Stimulated activated CD8-positive, alpha-beta memory T cell treated with anti-CD3 and anti-CD28 coated beads, Interleukin-12 subunit alpha, Interleukin-12 subunit beta, amount 100 ng/mL, for 24 hours (primary cell): ENCODE data around the gene SLCO3A1.

Experiments
- DNase-seq: peaks from one replicate; pipeline ENCODE4 v3.0.0-alpha.2; 2020; ENCODE audit errors: extremely low read depth

The SLCO3A1 gene

DNA sequence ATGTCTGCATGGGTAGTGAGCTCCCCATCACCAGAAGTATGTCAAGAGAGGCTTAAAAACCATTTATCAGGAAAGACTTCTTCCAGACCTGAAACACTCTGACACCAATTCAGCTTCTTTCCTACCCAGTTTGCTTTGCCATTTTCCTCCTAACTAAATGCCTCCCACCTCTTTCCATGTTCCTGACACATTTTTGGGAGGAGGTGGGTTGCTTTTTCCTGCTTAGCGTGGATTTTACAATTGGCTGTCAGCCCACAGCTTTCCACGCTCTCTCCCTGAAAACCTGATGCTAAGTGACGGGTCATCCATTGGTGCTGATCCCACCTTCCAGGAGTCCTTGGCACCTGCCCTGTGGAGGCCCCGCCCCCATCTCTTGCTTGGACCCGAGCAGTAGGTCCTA is 275.3 kb downstream of the SLCO3A1 start:
- DNase-seq, result no peak

DNA sequence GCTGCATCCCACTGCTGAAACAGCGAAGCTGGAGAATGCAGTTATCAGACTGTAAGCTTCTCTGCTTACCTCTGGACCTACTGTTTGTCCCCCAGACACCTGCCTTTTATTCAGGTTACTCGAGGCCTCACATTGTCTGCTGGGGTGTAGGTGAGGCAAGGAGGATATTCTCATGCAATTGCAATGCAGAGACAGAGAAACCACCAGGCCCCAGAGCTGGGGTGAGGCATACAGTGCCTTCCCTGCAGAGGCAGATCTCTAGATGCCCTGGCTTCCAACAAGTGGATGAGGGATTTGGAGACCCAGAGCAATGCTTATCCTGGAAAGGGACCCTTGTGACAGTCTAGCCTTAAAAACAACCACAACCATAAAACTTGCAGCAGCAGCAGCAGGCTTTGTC is 276.7 kb downstream of the SLCO3A1 start:
- DNase-seq, result no peak

DNA sequence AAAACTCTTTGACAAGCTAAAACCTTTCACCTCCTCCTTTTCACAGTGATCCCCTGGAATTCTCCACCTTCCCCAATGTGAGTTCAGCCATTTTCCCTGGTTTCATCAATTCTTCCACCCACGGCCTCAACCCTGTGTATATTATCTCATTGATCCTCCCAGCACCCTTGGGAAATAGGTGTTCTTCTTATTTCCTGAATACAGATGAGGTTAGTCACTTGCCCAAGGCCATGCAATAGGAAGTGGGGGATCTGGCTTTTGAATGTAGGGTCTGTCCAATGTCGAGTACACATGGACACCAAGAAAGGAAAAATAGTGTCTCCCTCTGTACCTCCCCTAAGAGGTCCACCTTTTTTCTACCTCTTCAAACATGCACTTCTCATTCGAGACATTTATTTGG is 277.4 kb downstream of the SLCO3A1 start:
- no peak for DNase-seq

DNA sequence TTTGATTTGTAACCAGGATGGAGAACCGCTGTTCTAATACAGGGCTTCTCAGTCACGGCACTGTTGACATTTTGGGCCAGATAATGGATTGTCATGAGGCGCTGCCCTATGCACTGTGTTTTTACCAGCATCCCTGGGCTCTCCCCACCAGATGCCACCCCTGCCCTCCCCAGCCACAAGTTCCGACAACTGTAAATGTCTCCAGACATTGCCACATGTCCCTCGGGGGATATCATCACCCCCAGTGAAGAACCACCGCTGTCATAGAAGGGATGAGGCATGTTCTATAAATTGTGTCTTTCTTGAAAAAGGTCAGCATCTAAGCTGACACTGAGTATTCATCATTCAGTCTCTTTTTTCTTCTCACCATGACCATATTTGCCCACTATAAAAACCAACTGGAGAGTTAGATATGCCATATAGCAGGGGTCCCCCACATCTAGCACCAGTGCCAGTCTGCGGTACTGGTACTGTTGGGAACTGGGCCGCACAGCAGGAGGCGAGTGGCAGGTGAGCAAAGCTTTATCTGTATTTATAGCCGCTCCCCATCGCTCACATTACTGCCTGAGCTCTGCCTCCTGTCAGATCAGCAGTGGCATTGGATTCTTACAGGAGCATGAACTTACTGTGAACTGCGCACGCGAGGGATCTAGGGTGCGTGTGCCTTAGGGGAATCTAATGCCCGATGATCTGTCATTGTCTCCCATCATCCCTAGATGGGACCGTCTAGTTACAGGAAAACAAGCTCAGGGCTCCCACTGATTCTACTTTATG is 279.7 kb downstream of the SLCO3A1 start:
- no peak for DNase-seq

DNA sequence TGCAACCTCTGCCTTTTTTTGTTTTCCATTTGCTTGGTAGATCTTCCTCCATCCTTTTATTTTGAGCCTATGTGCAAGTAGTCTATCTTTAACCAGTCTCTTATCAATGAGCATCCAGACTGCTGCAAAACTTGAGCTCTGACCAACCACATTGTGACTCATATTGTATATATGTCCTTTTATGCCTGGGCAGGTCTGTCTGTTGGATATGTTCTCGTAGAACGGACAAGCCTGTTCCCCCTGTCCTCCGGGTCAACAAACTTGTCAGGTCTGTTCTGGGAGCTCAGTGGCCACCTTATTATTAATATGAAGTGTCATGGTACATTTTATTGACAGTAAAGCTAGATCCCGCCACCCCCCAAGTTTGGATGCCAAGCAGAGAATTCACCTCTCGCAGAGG is 287.3 kb downstream of the SLCO3A1 start:
- DNase-seq, result no peak

DNA sequence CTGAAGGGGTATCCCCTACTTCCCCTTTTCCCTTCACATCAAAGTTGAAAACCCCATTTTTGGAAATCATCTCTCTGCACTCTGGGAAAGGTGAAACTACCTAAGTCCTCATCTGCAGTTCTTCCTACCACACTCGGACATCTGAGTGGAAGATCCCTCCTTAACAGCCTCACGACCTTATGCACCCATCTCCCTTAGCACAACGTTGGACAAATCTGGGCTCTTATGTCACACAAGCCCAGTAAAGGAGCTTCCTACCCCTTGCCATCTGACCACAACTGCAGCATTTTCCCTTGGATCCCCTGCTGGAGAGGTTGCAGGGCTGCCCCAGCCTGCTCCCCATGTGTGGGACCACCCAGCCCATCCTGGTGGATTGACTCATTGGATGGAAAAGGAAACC is 288.1 kb downstream of the SLCO3A1 start:
- DNase-seq, result no peak

GRCh38 chr15:92142242-92143232 is 289.0 kb downstream of the SLCO3A1 start:
- DNase-seq, result no peak

- DNase-seq, result no peak
These were observed 290.3 kb downstream of the SLCO3A1 start for GRCh38 chr15:92143765-92144164.

DNA sequence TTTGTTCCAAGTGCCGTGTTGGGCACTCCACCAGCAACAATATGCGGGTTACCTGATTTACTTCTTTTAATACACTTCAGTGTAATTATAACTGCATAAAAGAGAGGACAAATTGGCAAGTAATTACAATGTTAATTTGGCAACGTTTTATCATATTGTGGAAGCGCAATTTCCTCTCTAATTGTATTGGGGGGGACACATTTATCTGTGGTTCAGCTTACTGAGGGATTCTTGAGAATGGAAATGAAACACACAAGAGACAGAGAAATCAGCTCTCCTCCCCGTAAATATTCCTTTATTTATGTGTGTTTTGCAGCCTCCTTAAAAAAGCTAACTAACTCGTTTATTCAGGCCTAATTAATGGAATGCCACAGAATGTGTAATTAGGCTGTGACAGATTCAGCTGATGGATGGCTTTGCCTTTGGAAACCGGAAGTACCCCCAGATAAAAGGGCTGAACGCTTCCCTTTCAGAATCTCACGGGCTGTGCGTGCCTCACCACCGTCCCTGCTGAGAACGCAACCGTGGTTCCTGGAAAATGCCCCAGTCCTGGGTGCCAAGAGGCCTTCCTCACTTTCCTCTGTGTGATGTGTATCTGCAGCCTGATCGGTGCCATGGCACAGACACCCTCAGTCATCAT is 293.1 kb downstream of the SLCO3A1 start:
- DNase-seq, result no peak

DNA sequence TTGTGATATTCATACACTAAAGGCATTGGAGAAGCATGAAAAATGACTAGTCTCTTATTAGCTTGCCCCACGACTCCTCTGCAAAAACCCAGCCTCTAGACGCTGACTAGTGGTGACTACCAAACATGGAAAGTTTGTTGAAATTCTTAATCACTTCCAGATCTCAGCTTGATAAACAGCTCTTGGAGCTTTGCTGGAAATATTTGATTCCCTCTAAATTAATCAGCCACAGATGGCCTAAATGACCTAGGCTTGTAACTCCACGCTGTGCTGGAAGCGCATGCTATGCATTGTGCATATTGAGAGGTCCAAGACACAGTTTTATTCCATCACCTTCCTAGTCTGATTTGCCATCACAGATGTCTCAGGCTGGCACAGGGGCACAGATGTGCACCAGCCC is 295.5 kb downstream of the SLCO3A1 start:
- no peak for DNase-seq

DNA sequence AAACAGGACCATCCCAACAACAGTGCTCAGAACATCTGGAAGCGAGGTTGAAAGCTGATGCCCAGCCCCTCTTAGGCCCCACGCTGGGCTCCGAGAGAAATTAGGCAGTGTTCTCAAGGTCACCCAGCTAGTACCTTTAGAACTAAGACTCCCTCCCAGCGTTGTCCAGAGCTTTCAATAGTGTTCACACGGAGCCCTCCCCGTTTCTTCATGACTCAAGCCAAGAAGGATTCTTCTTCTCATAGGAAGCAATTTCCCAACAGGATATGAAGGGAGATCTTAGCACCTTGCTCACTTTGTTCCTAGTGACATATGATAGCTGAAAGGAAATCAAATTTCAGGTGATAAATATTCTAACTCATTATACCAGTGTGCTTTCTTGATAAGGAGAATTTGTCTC is 296.0 kb downstream of the SLCO3A1 start:
- no peak for DNase-seq

DNA sequence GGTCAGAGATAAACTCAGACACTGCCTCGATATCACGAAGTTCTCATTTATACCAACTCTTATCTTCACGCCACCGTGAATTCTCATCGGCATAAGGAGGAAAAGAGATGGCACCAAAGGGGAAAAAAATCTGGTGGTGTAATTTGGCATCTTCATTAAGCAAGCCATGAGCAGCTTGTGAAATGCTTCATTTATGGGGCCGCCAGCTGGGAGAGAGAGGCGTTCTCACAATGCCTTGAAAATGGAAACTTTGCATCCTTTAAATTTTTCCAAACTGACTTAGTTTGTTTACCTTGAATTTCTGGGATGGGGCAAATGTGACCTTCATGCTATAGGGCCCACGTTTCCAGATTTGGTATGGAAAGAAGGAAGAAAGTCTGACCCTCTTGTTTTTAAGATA is 297.7 kb downstream of the SLCO3A1 start:
- DNase-seq, result no peak

GRCh38 chr15:92151741-92152140 is 298.2 kb downstream of the SLCO3A1 start:
- DNase-seq, result no peak

- no peak for DNase-seq
These were observed 299.5 kb downstream of the SLCO3A1 start for GRCh38 chr15:92152983-92153382.

DNA sequence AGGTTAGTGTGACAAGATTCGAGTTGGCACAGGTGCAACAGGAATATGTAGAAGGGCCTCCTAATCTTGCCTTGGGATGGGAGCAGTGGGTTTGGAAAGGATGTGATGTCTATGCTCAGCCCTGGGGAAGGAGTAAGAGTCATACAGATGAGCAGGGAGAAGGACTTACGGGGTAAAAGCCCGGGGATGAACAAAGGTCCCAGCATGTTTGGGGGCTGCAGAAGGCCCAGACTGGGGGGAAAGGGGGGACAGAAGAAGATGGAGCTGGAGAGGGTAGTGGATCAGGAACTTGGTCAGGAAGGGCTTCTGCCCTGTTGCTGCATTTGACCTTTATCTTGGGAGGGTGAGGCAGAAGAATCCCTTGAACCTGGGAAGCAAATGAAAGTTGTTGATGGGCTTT is 300.1 kb downstream of the SLCO3A1 start:
- DNase-seq, result no peak

DNA sequence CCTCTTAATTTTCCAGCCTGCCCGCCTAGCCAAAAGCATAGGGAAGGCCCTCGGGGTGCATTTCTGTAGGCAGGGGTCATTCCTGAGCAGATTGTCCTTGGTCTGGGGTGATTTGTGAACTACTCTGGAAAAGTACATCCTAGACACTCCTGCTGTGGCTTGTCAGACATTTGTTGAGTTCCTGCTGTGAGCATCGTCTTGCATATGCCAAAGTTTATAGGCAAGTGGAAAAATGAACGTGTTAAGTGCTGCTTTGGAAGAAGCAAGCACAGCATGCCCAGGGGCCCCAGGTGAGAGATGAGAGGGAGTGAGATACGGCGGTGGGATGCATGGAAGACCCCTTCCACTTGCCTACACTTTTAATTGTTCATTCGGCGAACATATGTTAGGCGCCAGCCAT is 302.4 kb downstream of the SLCO3A1 start:
- no peak for DNase-seq

GRCh38 chr15:92157666-92158298 is 304.3 kb downstream of the SLCO3A1 start:
- DNase-seq, result no peak

GRCh38 chr15:92158426-92158825 is 304.9 kb downstream of the SLCO3A1 start:
- no peak for DNase-seq

DNA sequence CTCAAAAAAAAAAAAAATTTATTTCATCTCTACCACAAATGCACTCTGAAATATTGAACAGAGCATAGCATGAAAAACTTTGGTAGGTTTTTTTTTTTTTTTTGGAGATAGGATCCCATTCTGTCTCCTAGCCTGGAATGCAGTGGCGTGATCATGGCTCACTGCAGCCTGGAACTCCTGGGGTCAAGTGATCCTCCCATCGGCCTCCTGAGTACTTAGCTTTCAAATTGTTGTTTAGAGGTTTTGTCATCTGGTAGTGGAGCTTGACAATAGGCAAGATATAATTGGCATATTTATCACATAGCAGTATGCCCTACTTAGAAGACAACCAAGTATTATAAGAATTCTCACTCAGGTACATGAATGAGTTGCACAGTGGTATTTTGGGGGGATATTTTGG is 306.0 kb downstream of the SLCO3A1 start:
- DNase-seq, result no peak

GRCh38 chr15:92159906-92160841 is 306.7 kb downstream of the SLCO3A1 start:
- DNase-seq, result no peak
